K562 (cell line): ENCODE results near the gene MDM4. TPM values are rescaled to one million over a fixed set of nuclear protein-coding genes. Genes with fewer than 3 reads are reported as not detected.

ENCODE experiments used
- ARID2 ChIP-seq: fragments of 450-650 bp; IDR thresholded peaks from 2 replicates; pipeline ENCODE4 v1.6.1; 2017; ENCODE audit warnings: antibody characterized with exemption, mild to moderate bottlenecking
- ATF3 ChIP-seq, 2 experiments: fragments of 450-650 bp in 1 of 2; sonication (generic) in 1 of 2; formaldehyde crosslinking in 1 of 2; IDR thresholded peaks in 1 of 2; conservative IDR thresholded peaks in 1 of 2; 2 replicates each; pipeline versions ENCODE4 v1.6.1 to v1.8.1; 2016 to 2023; ENCODE audit warnings: mild to moderate bottlenecking in 2 of 2, moderate library complexity in 2 of 2, inconsistent platforms in 1 of 2, missing genetic modification reagents in 1 of 2
- CEBPZ ChIP-seq: fragments of 150-350 bp; IDR thresholded peaks from 2 replicates; pipeline ENCODE4 v1.6.1; 2014; ENCODE audit warnings: low read depth, mild to moderate bottlenecking, low read length, borderline replicate concordance
- CREB1 ChIP-seq, 2 experiments: sonication (generic) in 1 of 2; formaldehyde crosslinking in 1 of 2; IDR thresholded peaks; 2 replicates each; pipeline versions ENCODE4 v1.6.1 to v1.8.0; 2012 to 2022; ENCODE audit warnings: inconsistent platforms in 1 of 2, mild to moderate bottlenecking in 1 of 2, missing genetic modification reagents in 1 of 2, moderate library complexity in 1 of 2
- EP300 ChIP-seq: IDR thresholded peaks from 2 replicates; pipeline ENCODE4 v1.6.1; 2012; ENCODE audit warnings: low read length, improper control_type of control experiment
- MAFG ChIP-seq: fragments of 450-650 bp; conservative IDR thresholded peaks from 2 replicates; pipeline ENCODE4 v1.6.1; 2016; ENCODE audit warnings: missing genetic modification characterization, missing compliant biosample characterization
- MCM5 ChIP-seq: fragments of 450-650 bp; IDR thresholded peaks from 2 replicates; pipeline ENCODE4 v1.6.1; 2016; ENCODE audit warnings: low read depth
- MYNN ChIP-seq, 2 experiments: sonication (generic); formaldehyde crosslinking in 1 of 2; IDR thresholded peaks; 2 replicates each; pipeline versions ENCODE4 v1.5.0 to v1.6.1; 2016 to 2020; ENCODE audit warnings: antibody characterized with exemption in 1 of 2, missing genetic modification reagents in 1 of 2
- NELFE ChIP-seq: IDR thresholded peaks from 2 replicates; pipeline ENCODE4 v1.6.1; 2011; ENCODE audit warnings: mild to moderate bottlenecking; ENCODE audit not compliant: insufficient read depth, insufficient read length
- NFE2L1 ChIP-seq: fragments of 450-650 bp; IDR thresholded peaks from 2 replicates; pipeline ENCODE4 v1.6.1; 2016; ENCODE audit warnings: missing genetic modification characterization, low read depth, mild to moderate bottlenecking, missing compliant biosample characterization, moderate library complexity, borderline replicate concordance
- PHB ChIP-seq: fragments of 250-450 bp; sonication (Bioruptor Pico); IDR thresholded peaks from 2 replicates; pipeline ENCODE4 v1.5.0; 2021
- PRPF4 ChIP-seq: fragments of 200-400 bp; formaldehyde crosslinking; IDR thresholded peaks from one replicate; pipeline ENCODE4 v1.6.1; 2017; ENCODE audit warnings: low read length, low read depth, mild to moderate bottlenecking; ENCODE audit not compliant: insufficient read depth, poor library complexity, severe bottlenecking
- TAF9B ChIP-seq: fragments of 450-650 bp; IDR thresholded peaks from 2 replicates; pipeline ENCODE4 v1.6.1; 2018; ENCODE audit warnings: mild to moderate bottlenecking; ENCODE audit not compliant: partially characterized antibody
- ZFX ChIP-seq: sonication (generic); formaldehyde crosslinking; IDR thresholded peaks from 2 replicates; pipeline ENCODE4 v1.8.0; 2022; ENCODE audit warnings: mild to moderate bottlenecking, missing genetic modification reagents, moderate library complexity
- ZNF134 ChIP-seq: fragments of 250-450 bp; sonication (Bioruptor Pico); conservative IDR thresholded peaks from 2 replicates; pipeline ENCODE4 v1.4.0; 2020
- ZNF280B ChIP-seq: fragments of 250-450 bp; sonication (Bioruptor Pico); IDR thresholded peaks from 2 replicates; pipeline ENCODE4 v1.5.1; 2021; ENCODE audit warnings: mild to moderate bottlenecking
- ZNF311 ChIP-seq: fragments of 250-450 bp; sonication (Bioruptor Pico); IDR thresholded peaks from 2 replicates; pipeline ENCODE4 v1.4.0; 2020; ENCODE audit warnings: mild to moderate bottlenecking, moderate library complexity
- ZNF316 ChIP-seq: fragments of 450-650 bp; IDR thresholded peaks from 2 replicates; pipeline ENCODE4 v1.6.1; 2016
- ZNF76 ChIP-seq: fragments of 250-450 bp; sonication (Bioruptor Pico); IDR thresholded peaks from 2 replicates; pipeline ENCODE4 v1.4.0; 2020; ENCODE audit warnings: mild to moderate bottlenecking, moderate library complexity, borderline replicate concordance
- polyA plus RNA-seq, 8 experiments: library from polyadenylated mRNA; depleted of rRNA in 4 of 8; stranded (reverse) in 5 of 8; unstranded in 3 of 8; fragments of >200 nt; fragmentation: Nextera tagmentation in 2 of 8; fragmentation: Illumina TruSeq in 1 of 8; extraction: Ambion mirVana in 2 of 8; extraction: Trizol in 1 of 8; gene quantifications; 2 replicates each; pipeline versions ENCODE4 v1.2.1 to v1.2.3, GENCODE V29; 2011 to 2014; ENCODE audit warnings: inconsistent platforms in 1 of 8, missing spikeins in 1 of 8
- total RNA-seq, 7 experiments: library from RNA; depleted of rRNA in 6 of 7; stranded (reverse); fragments of >200 nt in 6 of 7; fragmentation: Illumina TruSeq in 2 of 7; extraction: Trizol in 2 of 7; gene quantifications; 2 replicates each; pipeline versions ENCODE4 v1.2.1 to v1.2.3, GENCODE V29; 2011 to 2021; ENCODE audit warnings: low replicate concordance in 1 of 7

Gene MDM4
- total and polyA plus RNA-seq, 9 of the 15 experiments (the other 6 are each of a cell fraction or from before 2014, with no cell fraction given): 3.3 to 61.7 (median 21.2) TPM

GRCh38 chr1:204516180-204516879 is at the start of gene MDM4 (continued):
- no peak for TF ChIP-seq MCM5
- TF ChIP-seq ZNF76 (CRISPR knock-in tag): 0 out of 2 replicates have a peak, but pooled peaks have one; percentile 57
- TF ChIP-seq CEBPZ: no peak
- TF ChIP-seq ATF3 (IDR thresholded peaks at IDR 0.05): peak; percentile 53
- peak; percentile 71; the same call in 1 of the 2 replicates for TF ChIP-seq ATF3 (CRISPR knock-in tag; conservative IDR thresholded peaks at IDR 0.05)
- TF ChIP-seq TAF9B: peak; percentile 97
- TF ChIP-seq MYNN (IDR thresholded peaks at IDR 0.05): peak; percentile 62; the same call in 1 of the 2 replicates
- no peak for TF ChIP-seq MYNN (CRISPR knock-in tag; IDR thresholded peaks at IDR 0.05)
- no peak for TF ChIP-seq ZNF311 (CRISPR knock-in tag)
- TF ChIP-seq ZFX (CRISPR knock-in tag): peak; percentile 99
- peak; percentile 94 for TF ChIP-seq CREB1 (IDR thresholded peaks at IDR 0.05)
- TF ChIP-seq CREB1 (CRISPR knock-in tag; IDR thresholded peaks at IDR 0.05): peak; percentile 90
- no peak; the same call in 1 of the 2 replicates for TF ChIP-seq ZNF134
- TF ChIP-seq ZNF316: peak; percentile 46; the same call in 1 of the 2 replicates
- TF ChIP-seq ZNF280B: no peak
- peak; percentile 83 for TF ChIP-seq EP300
- TF ChIP-seq NELFE: no peak
- TF ChIP-seq PRPF4: peak; percentile 98
- TF ChIP-seq ARID2: peak; percentile 48; the same call in 1 of the 2 replicates
- TF ChIP-seq PHB (CRISPR knock-in tag): peak; percentile 78; the same call in 1 of the 2 replicates
- no peak; the same call in 1 of the 2 replicates for TF ChIP-seq MAFG (tag)
- TF ChIP-seq NFE2L1 (tag): no peak
